Sigmoid colon (tissue), 7 donors: ENCODE results near the gene GMPPA. TPM values are rescaled to one million over a fixed set of nuclear protein-coding genes. Genes with fewer than 3 reads are reported as not detected.

ENCODE experiments used
- DNase-seq: peaks from one replicate; pipeline ENCODE4 v3.0.0-alpha.2; 2019
- H3K27ac ChIP-seq, 4 donors: fragments of 200-600 bp; sonication (generic); one replicate each; pipeline ENCODE4 v1.5.1; 2016 to 2019; ENCODE audit warnings: mild to moderate bottlenecking in 1 of 4
- H3K27me3 ChIP-seq, 3 donors: fragments of 200-600 bp; sonication (generic); one replicate each; pipeline ENCODE4 v1.5.1; 2019; ENCODE audit warnings: mild to moderate bottlenecking in 1 of 3
- H3K36me3 ChIP-seq, 4 donors: fragments of 200-600 bp; sonication (generic); one replicate each; pipeline ENCODE4 v1.5.1; 2016 to 2019
- H3K4me1 ChIP-seq, 4 donors: fragments of 200-600 bp; sonication (generic); one replicate each; pipeline ENCODE4 v1.5.1; 2017 to 2019
- H3K4me3 ChIP-seq, 4 donors: fragments of 200-600 bp; sonication (generic); one replicate each; pipeline ENCODE4 v1.5.1; 2017 to 2019; ENCODE audit warnings: mild to moderate bottlenecking in 2 of 4, moderate library complexity in 1 of 4
- H3K9me3 ChIP-seq, 4 donors: fragments of 200-600 bp in 3 of 4; sonication (generic) in 3 of 4; one replicate each; pipeline versions ENCODE4 v1.5.1 to v1.6.1; 2013 to 2019
- EP300 ChIP-seq, 4 donors: sonication (generic); formaldehyde crosslinking; IDR thresholded peaks; one replicate each; pipeline ENCODE4 v1.6.1; 2017; ENCODE audit warnings: antibody characterized with exemption in 4 of 4
- POLR2A ChIP-seq, 2 donors: fragments of 450-650 bp; IDR thresholded peaks; one replicate each; pipeline ENCODE4 v1.6.1; 2016; ENCODE audit warnings: antibody characterized with exemption in 2 of 2, mild to moderate bottlenecking in 2 of 2, moderate library complexity in 2 of 2
- POLR2AphosphoS5 ChIP-seq, 4 donors: sonication (generic); formaldehyde crosslinking; IDR thresholded peaks; one replicate each; pipeline ENCODE4 v1.6.1; 2017; ENCODE audit warnings: antibody characterized with exemption in 4 of 4
- WGBS, 2 donors: extraction: QIAGEN DNeasy Blood & Tissue Kit; methylation state at CpG; one replicate each; pipeline ENCODE4 v1.1.7; 2013; 5-methylcytosine and 5-hydroxymethylcytosine counted together
- intact Hi-C: fragments of 100-400 bp; cut with DNase I; formaldehyde crosslinking; loops from one replicate; pipeline ENCODE4 v1.15.1; 2023
- polyA plus RNA-seq, 3 donors: library from polyadenylated mRNA; stranded (reverse); fragments of 200-250 nt; gene quantifications; one replicate each; pipeline ENCODE4 v1.2.3, GENCODE V29; 2013
- total RNA-seq, 4 donors: library from RNA; depleted of rRNA; stranded (reverse); fragments of >200 nt; gene quantifications; one replicate each; pipeline ENCODE4 v1.1.0, GENCODE V29; 2016
- TF ChIP-seq, protein P1 (sequence below), 4 experiments: fragments of 450-650 bp in 3 of 4; fragments of 200-600 bp in 1 of 4; IDR thresholded peaks; one replicate each; pipeline ENCODE4 v1.5.1; 2016 to 2019; ENCODE audit warnings: antibody characterized with exemption in 4 of 4, mild to moderate bottlenecking in 3 of 4, moderate library complexity in 2 of 4
- donor health status: healthy with polysubstance abuse.
- donor health status: Bipolar disorder and iron deficiency.
- donor health status: healthy.

The GMPPA gene
- total RNA-seq (10 to 100 TPM; 13.9 to 24.7 (median 21.3) TPM), polyA plus RNA-seq (10 to 100 TPM; 42.6 to 52.8 (median 44.2) TPM)

GRCh38 chr2:219498280-219499057, at the start of gene GMPPA:
TSS of gene GMPPA (plus strand) at chr2:219498891. CDS start at chr2:219499976, 1,085 bp downstream.
- Histone ChIP-seq H3K4me3 (peak within 1 kb of the TSS; percentile 62 to 76 (median 70)), H3K27ac (peak within 1 kb of the TSS; percentile 89 to 100 (median 99)), H3K9me3 (no peaks in the 10 kb centered on the region), H3K4me1 (peaks cover 0 to 53% (median 43%) of the 10 kb centered on the region in 4 donors), H3K27me3 (no peaks in the 10 kb centered on the region), H3K36me3 (peaks cover 0 to 9% (median 2%) of the 10 kb centered on the region in 4 donors)
- peak; percentile 99 for DNase-seq
- intact Hi-C loops: loop anchor here (2.0 kb wide), 1 partner anchor 100 kb away; no protein-coding TSS in a partner anchor
- 1% methylated on average over 49 of the region's 49 CpGs for WGBS, 2 donors
- TF ChIP-seq, protein P1, sequence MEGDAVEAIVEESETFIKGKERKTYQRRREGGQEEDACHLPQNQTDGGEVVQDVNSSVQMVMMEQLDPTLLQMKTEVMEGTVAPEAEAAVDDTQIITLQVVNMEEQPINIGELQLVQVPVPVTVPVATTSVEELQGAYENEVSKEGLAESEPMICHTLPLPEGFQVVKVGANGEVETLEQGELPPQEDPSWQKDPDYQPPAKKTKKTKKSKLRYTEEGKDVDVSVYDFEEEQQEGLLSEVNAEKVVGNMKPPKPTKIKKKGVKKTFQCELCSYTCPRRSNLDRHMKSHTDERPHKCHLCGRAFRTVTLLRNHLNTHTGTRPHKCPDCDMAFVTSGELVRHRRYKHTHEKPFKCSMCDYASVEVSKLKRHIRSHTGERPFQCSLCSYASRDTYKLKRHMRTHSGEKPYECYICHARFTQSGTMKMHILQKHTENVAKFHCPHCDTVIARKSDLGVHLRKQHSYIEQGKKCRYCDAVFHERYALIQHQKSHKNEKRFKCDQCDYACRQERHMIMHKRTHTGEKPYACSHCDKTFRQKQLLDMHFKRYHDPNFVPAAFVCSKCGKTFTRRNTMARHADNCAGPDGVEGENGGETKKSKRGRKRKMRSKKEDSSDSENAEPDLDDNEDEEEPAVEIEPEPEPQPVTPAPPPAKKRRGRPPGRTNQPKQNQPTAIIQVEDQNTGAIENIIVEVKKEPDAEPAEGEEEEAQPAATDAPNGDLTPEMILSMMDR (IDR thresholded peaks at IDR 0.05): no peak
- TF ChIP-seq POLR2A (IDR thresholded peaks at IDR 0.05): peak; percentile 49 to 68
- peak; percentile 87 to 94 (median 91) for TF ChIP-seq POLR2AphosphoS5 (IDR thresholded peaks at IDR 0.05)
- peak in 1 of 4 donors; percentile 64 for TF ChIP-seq EP300 (IDR thresholded peaks at IDR 0.05)

GRCh38 chr2:219449609-219450008, 49.1 kb upstream of the GMPPA start:
- Histone ChIP-seq H3K27ac (peak overlapping the region; percentile 96 to 99 (median 99)), H3K4me1 (peaks cover 0 to 99% (median 91%) of the 10 kb centered on the region in 4 donors), H3K36me3 (peaks cover 0 to 15% (median 3%) of the 10 kb centered on the region in 4 donors), H3K9me3 (no peaks in the 10 kb centered on the region), H3K4me3 (peak overlapping the region; percentile 31 to 52 (median 48)), H3K27me3 (peaks cover 0 to 11% (median 0%) of the 10 kb centered on the region in 3 donors)
- intact Hi-C loops: loop anchor here (5.0 kb wide), 1 partner anchor 42 kb away; no protein-coding TSS in a partner anchor
- 76 to 90% methylated on average over 5 of the region's 5 CpGs for WGBS, 2 donors
- TF ChIP-seq, protein P1 (IDR thresholded peaks at IDR 0.05): no peak
- TF ChIP-seq POLR2A (IDR thresholded peaks at IDR 0.05): no peak
- no peak for TF ChIP-seq POLR2AphosphoS5 (IDR thresholded peaks at IDR 0.05)
- TF ChIP-seq EP300 (IDR thresholded peaks at IDR 0.05): no peak
- no peak for DNase-seq

- peak in 1 of 2 donors; percentile 13 for TF ChIP-seq POLR2A (IDR thresholded peaks at IDR 0.05)
- TF ChIP-seq POLR2AphosphoS5 (IDR thresholded peaks at IDR 0.05): peak in 3 of 4 donors; percentile 22 to 73 (median 73)
- TF ChIP-seq EP300 (IDR thresholded peaks at IDR 0.05): no peak
- TF ChIP-seq, protein P1 (IDR thresholded peaks at IDR 0.05): no peak
- Histone ChIP-seq H3K36me3 (peaks cover 0 to 32% (median 3%) of the 10 kb centered on the region in 4 donors), H3K9me3 (no peaks in the 10 kb centered on the region), H3K27me3 (peaks cover 0 to 11% (median 0%) of the 10 kb centered on the region in 3 donors), H3K27ac (peak overlapping the region; percentile 96 to 99 (median 99)), H3K4me1 (peaks cover 0 to 99% (median 87%) of the 10 kb centered on the region in 4 donors), H3K4me3 (peak overlapping the region; percentile 8 to 52 (median 48))
- peak; percentile 96 for DNase-seq
- intact Hi-C loops: loop anchor here (2.0 to 5.0 kb wide), 2 partner anchors 45 kb away; a partner anchor contains a TSS
- 70 to 79% methylated on average over 18 of the region's 18 CpGs for WGBS, 2 donors
Measured at GRCh38 chr2:219451661-219452360, 46.9 kb upstream of the GMPPA start.
